ENCODE data around the gene BDNF. TPM values are rescaled to one million over a fixed set of nuclear protein-coding genes. Genes with fewer than 3 reads are reported as not detected.
"Not testable (repeated sequence)": the region's sequence is repeated elsewhere in the genome, so short reads cannot be mapped to it uniquely, and the experiment has no call there.

BDNF gene
- polyA plus RNA-seq, 1 experiment = 85.6 TPM

GRCh38 chr11:27648840-27649239, 51.4 kb downstream of the BDNF start:
- no peak for TF ChIP-seq CTCF (IDR thresholded peaks at IDR 0.05; ENCODE audit: low read depth, low read length)
- H3K9me3 ChIP-seq (ENCODE audit: control insufficient read depth, insufficient read depth, low read length) = no peaks in the 10 kb centered on the region
- CTCF ChIA-PET = interaction anchor here (1.7 kb wide), 1 partner anchor 150 kb away, joined by 4 read pairs; no protein-coding TSS in a partner anchor
- H3K27ac ChIP-seq (ENCODE audit: low read depth, low read length) = no peak overlapping the region
- POLR2A ChIA-PET = no interaction called here
- no peaks in the 10 kb centered on the region for H3K27me3 ChIP-seq (ENCODE audit: control insufficient read depth, insufficient read depth, low read length)
- no peak for DNase-seq (ENCODE audit: low read depth, low spot score)
- no peak overlapping the region for H3K4me3 ChIP-seq (ENCODE audit: low read depth, low read length)

- H3K27me3 ChIP-seq (ENCODE audit: control insufficient read depth, insufficient read depth, low read length) = no peaks in the 10 kb centered on the region
- ChIA-PET POLR2A (no interaction called here), CTCF (no interaction called here)
- no peak overlapping the region for H3K4me3 ChIP-seq (ENCODE audit: low read depth, low read length)
- DNase-seq (ENCODE audit: low read depth, low spot score) = no peak
- no peak for TF ChIP-seq CTCF (IDR thresholded peaks at IDR 0.05; ENCODE audit: low read depth, low read length)
- no peak overlapping the region for H3K27ac ChIP-seq (ENCODE audit: low read depth, low read length)
- no peaks in the 10 kb centered on the region for H3K9me3 ChIP-seq (ENCODE audit: control insufficient read depth, insufficient read depth, low read length)
Observed at GRCh38 chr11:27646051-27646818, 54.0 kb downstream of the BDNF start.

GRCh38 chr11:27642954-27643353, 57.3 kb downstream of the BDNF start:
- POLR2A ChIA-PET = no interaction called here
- Histone ChIP-seq H3K27ac (ENCODE audit: low read depth, low read length) (no peak overlapping the region), H3K9me3 (ENCODE audit: control insufficient read depth, insufficient read depth, low read length) (no peaks in the 10 kb centered on the region), H3K4me3 (ENCODE audit: low read depth, low read length) (no peak overlapping the region), H3K27me3 (ENCODE audit: control insufficient read depth, insufficient read depth, low read length) (no peaks in the 10 kb centered on the region)
- CTCF ChIA-PET = no interaction called here
- DNase-seq (ENCODE audit: low read depth, low spot score) = no peak
- TF ChIP-seq CTCF (IDR thresholded peaks at IDR 0.05; ENCODE audit: low read depth, low read length) = no peak

- DNase-seq (ENCODE audit: low read depth, low spot score) = no peak
- ChIA-PET CTCF (interaction anchor here (1.0 kb wide), 1 partner anchor 121 kb away, joined by 3 read pairs; no protein-coding TSS in a partner anchor), POLR2A (no interaction called here)
- TF ChIP-seq CTCF (IDR thresholded peaks at IDR 0.05; ENCODE audit: low read depth, low read length) = no peak
- Histone ChIP-seq H3K4me3 (ENCODE audit: low read depth, low read length) (no peak overlapping the region), H3K27ac (ENCODE audit: low read depth, low read length) (no peak overlapping the region), H3K9me3 (ENCODE audit: control insufficient read depth, insufficient read depth, low read length) (no peaks in the 10 kb centered on the region), H3K27me3 (ENCODE audit: control insufficient read depth, insufficient read depth, low read length) (no peaks in the 10 kb centered on the region)
Observed at GRCh38 chr11:27640954-27641353, 59.3 kb downstream of the BDNF start.

- ChIA-PET CTCF (no interaction called here), POLR2A (no interaction called here)
- H3K9me3 ChIP-seq (ENCODE audit: control insufficient read depth, insufficient read depth, low read length) = no peaks in the 10 kb centered on the region; the same call in 1 of the 2 replicates
- H3K27me3 ChIP-seq (ENCODE audit: control insufficient read depth, insufficient read depth, low read length) = no peaks in the 10 kb centered on the region
- no peak for DNase-seq (ENCODE audit: low read depth, low spot score)
- TF ChIP-seq CTCF (IDR thresholded peaks at IDR 0.05; ENCODE audit: low read depth, low read length) = no peak
- no peak overlapping the region for H3K27ac ChIP-seq (ENCODE audit: low read depth, low read length)
- H3K4me3 ChIP-seq (ENCODE audit: low read depth, low read length) = no peak overlapping the region
Observed at GRCh38 chr11:27635567-27636037, 64.7 kb downstream of the BDNF start.

GRCh38 chr11:27634776-27635175, 65.5 kb downstream of the BDNF start:
- H3K9me3 ChIP-seq (ENCODE audit: control insufficient read depth, insufficient read depth, low read length); H3K27me3 ChIP-seq (ENCODE audit: control insufficient read depth, insufficient read depth, low read length); DNase-seq (ENCODE audit: low read depth, low spot score); POLR2A ChIA-PET; CTCF ChIA-PET; H3K27ac ChIP-seq (ENCODE audit: low read depth, low read length); H3K4me3 ChIP-seq (ENCODE audit: low read depth, low read length): not testable (repeated sequence)

GRCh38 chr11:27634282-27634681, 66.0 kb downstream of the BDNF start:
- H3K27me3 ChIP-seq (ENCODE audit: control insufficient read depth, insufficient read depth, low read length); CTCF ChIA-PET; DNase-seq (ENCODE audit: low read depth, low spot score); H3K27ac ChIP-seq (ENCODE audit: low read depth, low read length); H3K4me3 ChIP-seq (ENCODE audit: low read depth, low read length); H3K9me3 ChIP-seq (ENCODE audit: control insufficient read depth, insufficient read depth, low read length); POLR2A ChIA-PET: not testable (repeated sequence)

- DNase-seq (ENCODE audit: low read depth, low spot score); H3K4me3 ChIP-seq (ENCODE audit: low read depth, low read length); H3K9me3 ChIP-seq (ENCODE audit: control insufficient read depth, insufficient read depth, low read length); H3K27me3 ChIP-seq (ENCODE audit: control insufficient read depth, insufficient read depth, low read length); H3K27ac ChIP-seq (ENCODE audit: low read depth, low read length); POLR2A ChIA-PET; CTCF ChIA-PET: not testable (repeated sequence)
Observed at GRCh38 chr11:27629023-27629422, 71.2 kb downstream of the BDNF start.

Data from AG04450 (cell line).